ENCODE results near the gene CNTNAP4. TPM values are rescaled to one million over a fixed set of nuclear protein-coding genes. Genes with fewer than 3 reads are reported as not detected.

The CNTNAP4 gene
- total and polyA plus RNA-seq, 12 donors = 0.17 to 2.6 (median 0.56) TPM; not detected in 5

DNA sequence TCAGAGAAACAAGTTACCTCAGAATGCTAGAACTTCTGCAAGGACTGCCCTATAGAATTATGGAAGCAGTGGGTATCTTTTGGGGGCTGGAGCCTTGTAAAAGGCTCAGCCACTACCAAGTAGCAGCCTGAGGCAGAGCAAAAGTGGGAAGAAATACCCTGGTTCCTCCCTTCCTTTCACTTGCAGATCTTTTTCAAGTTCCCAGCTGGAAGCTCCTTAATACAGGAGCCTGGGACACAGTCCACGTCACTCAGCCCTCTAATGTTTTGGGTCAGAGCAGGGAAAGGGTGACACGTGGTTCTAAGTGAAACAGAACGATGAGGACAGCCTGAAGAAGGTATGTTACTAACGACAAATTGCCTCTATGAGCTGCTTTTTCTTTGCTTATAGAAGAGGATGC is 93.1 kb downstream of the CNTNAP4 start:
- Histone ChIP-seq H3K4me3 (no peak overlapping the region), H3K36me3 (replicated peaks in 1 of 2) (no peaks in the 10 kb centered on the region), H3K27ac (no peak overlapping the region), H3K27me3 (no peaks in the 10 kb centered on the region), H3K9me3 (replicated peaks in 1 of 3) (no peaks in the 10 kb centered on the region), H3K4me1 (replicated peaks in 1 of 2) (no peaks in the 10 kb centered on the region)
- intact Hi-C loops (cut with DNase I) = no loop called here
- TF ChIP-seq, protein P1, sequence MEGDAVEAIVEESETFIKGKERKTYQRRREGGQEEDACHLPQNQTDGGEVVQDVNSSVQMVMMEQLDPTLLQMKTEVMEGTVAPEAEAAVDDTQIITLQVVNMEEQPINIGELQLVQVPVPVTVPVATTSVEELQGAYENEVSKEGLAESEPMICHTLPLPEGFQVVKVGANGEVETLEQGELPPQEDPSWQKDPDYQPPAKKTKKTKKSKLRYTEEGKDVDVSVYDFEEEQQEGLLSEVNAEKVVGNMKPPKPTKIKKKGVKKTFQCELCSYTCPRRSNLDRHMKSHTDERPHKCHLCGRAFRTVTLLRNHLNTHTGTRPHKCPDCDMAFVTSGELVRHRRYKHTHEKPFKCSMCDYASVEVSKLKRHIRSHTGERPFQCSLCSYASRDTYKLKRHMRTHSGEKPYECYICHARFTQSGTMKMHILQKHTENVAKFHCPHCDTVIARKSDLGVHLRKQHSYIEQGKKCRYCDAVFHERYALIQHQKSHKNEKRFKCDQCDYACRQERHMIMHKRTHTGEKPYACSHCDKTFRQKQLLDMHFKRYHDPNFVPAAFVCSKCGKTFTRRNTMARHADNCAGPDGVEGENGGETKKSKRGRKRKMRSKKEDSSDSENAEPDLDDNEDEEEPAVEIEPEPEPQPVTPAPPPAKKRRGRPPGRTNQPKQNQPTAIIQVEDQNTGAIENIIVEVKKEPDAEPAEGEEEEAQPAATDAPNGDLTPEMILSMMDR (IDR thresholded peaks at IDR 0.05) = no peak
- no peak for TF ChIP-seq POLR2A (IDR thresholded peaks at IDR 0.05)
- no peak for DNase-seq
- 35 to 51% (median 42%) methylated on average over 4 of the region's 4 CpGs for WGBS, 4 donors

DNA sequence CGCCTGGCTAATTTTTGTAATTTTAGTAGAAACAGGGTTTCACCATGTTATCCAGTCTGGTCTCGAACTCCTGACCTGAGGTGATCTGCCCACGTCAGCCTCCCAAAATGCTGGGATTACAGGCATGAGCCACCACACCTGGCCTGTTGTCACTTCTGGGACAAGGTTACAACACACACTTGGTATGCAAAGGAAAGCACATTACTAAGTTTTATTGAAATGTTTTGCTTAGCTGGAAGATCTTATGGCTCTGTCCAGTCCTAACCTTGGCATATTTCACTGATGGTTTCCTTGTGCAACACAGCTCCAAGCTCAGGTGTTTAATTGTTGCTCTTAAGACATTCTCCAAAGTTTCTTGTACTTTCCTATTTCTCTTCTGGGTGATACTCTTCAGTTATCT is 94.2 kb downstream of the CNTNAP4 start:
- no peak overlapping the region for H3K4me3 ChIP-seq
- 82 to 91% (median 85%) methylated on average over 3 of the region's 3 CpGs for WGBS, 4 donors
- no peak overlapping the region for H3K27ac ChIP-seq
- no peak for DNase-seq
- no peaks in the 10 kb centered on the region for H3K27me3 ChIP-seq
- intact Hi-C loops (cut with DNase I) = no loop called here
- no peaks in the 10 kb centered on the region for H3K36me3 ChIP-seq (replicated peaks in 1 of 2)
- TF ChIP-seq POLR2A (IDR thresholded peaks at IDR 0.05) = no peak
- TF ChIP-seq, protein P1 (IDR thresholded peaks at IDR 0.05) = no peak
- no peaks in the 10 kb centered on the region for H3K4me1 ChIP-seq (replicated peaks in 1 of 2)
- no peaks in the 10 kb centered on the region for H3K9me3 ChIP-seq (replicated peaks in 1 of 3)

DNA sequence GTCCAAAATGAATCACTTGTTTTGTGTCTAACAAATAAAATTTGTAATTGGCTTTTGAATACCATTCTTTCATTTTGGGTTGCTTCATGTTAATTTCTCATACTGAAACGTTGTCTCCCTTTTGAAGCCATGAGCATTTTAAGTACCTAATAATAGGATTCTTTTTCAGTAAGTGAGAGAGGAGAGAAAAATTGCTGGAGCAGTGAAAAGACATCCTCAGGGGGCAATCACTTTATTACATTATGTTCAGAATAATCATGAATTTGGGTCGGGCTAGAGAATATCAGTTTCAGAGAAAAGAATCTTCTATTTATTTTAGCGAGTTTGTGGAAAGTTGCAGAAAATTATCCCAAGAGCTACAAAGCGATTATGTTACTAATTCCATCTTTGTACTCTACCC is 96.8 kb downstream of the CNTNAP4 start:
- Histone ChIP-seq H3K27ac (no peak overlapping the region), H3K4me3 (no peak overlapping the region), H3K9me3 (replicated peaks in 1 of 3) (no peaks in the 10 kb centered on the region), H3K27me3 (no peaks in the 10 kb centered on the region), H3K4me1 (replicated peaks in 1 of 2) (no peaks in the 10 kb centered on the region), H3K36me3 (replicated peaks in 1 of 2) (no peaks in the 10 kb centered on the region)
- 65 to 69% (median 68%) methylated on average over 4 of the region's 4 CpGs for WGBS, 4 donors
- no peak for DNase-seq
- intact Hi-C loops (cut with DNase I) = no loop called here
- TF ChIP-seq, protein P1 (IDR thresholded peaks at IDR 0.05) = no peak
- TF ChIP-seq POLR2A (IDR thresholded peaks at IDR 0.05) = no peak

DNA sequence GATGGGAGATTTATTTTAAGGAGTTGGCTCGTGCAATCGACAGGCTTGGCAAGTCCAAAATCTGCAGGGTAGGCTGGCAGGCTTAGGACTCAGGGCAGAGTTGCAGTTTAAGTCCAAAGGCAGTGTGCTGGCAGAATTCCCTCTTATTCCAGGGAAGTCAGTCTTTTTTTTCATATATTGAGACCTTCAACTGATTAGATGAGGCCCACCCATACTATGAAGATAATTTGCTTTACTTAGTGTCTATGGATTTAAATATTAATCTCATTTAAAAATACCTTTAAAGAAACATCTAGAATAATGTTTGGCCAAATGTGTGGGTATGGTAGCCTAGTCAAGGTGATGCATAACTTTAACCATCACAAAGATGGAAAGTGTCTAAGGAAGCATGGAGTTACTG is 99.8 kb downstream of the CNTNAP4 start:
- intact Hi-C loops (cut with DNase I) = no loop called here
- no peaks in the 10 kb centered on the region for H3K9me3 ChIP-seq (replicated peaks in 1 of 3)
- no peaks in the 10 kb centered on the region for H3K4me1 ChIP-seq (replicated peaks in 1 of 2)
- DNase-seq = no peak
- TF ChIP-seq, protein P1 (IDR thresholded peaks at IDR 0.05) = no peak
- no peak for TF ChIP-seq POLR2A (IDR thresholded peaks at IDR 0.05)
- H3K27ac ChIP-seq = no peak overlapping the region
- no peak overlapping the region for H3K4me3 ChIP-seq
- H3K36me3 ChIP-seq (replicated peaks in 1 of 2) = no peaks in the 10 kb centered on the region
- WGBS, 4 donors = 93 to 100% (median 95%) methylated on average over 2 of the region's 2 CpGs
- no peaks in the 10 kb centered on the region for H3K27me3 ChIP-seq

Measured in adrenal gland (tissue), 12 donors.